Pancreas (tissue), 10 donors: ENCODE data around the gene ZNF582. TPM values are rescaled to one million over a fixed set of nuclear protein-coding genes. Genes with fewer than 3 reads are reported as not detected.

Experiments used
- ATAC-seq, 4 donors: fragments of 200-7000 bp; cut with Tn5 transposase; one replicate each; pipeline versions ENCODE4 v1.8.0 to v1.9.1; 2020; ENCODE audit warnings: mild to moderate bottlenecking in 4 of 4, moderate library complexity in 4 of 4
- DNase-seq, 6 donors: peaks; one replicate each; pipeline ENCODE4 v3.0.0-alpha.2; 2020
- FAIRE-seq: peaks from 2 replicates; lab custom pipeline; 2012; peaks lifted over from hg19 to GRCh38; lab: Jason Lieb, UNC
- H3K27ac ChIP-seq, 4 donors: fragments of 200-600 bp; sonication (generic); 1 replicate in 3 of 4; 2 replicates in 1 of 4; pipeline versions ENCODE4 v1.5.0 to v1.8.0; 2020
- H3K27me3 ChIP-seq, 4 donors: fragments of 200-600 bp; one replicate each; pipeline ENCODE4 v1.8.0; 2021
- H3K36me3 ChIP-seq, 3 donors: fragments of 200-600 bp; sonication (generic) in 1 of 3; one replicate each; pipeline versions ENCODE4 v1.5.0 to v1.8.0; 2020 to 2021
- H3K4me1 ChIP-seq, 3 donors: fragments of 200-600 bp; one replicate each; pipeline ENCODE4 v1.8.0; 2021
- H3K4me3 ChIP-seq, 4 donors: fragments of 200-600 bp; sonication (generic) in 2 of 4; one replicate each; pipeline versions ENCODE4 v1.5.0 to v1.8.0; 2020 to 2021
- H3K9me3 ChIP-seq, 4 donors: fragments of 200-600 bp; one replicate each; pipeline ENCODE4 v1.8.0; 2021
- CTCF ChIP-seq, 4 donors: fragments of 200-600 bp; sonication (generic) in 3 of 4; IDR thresholded peaks; one replicate each; pipeline versions ENCODE4 v1.5.0 to v1.8.0; 2021; ENCODE audit warnings: antibody characterized with exemption in 4 of 4
- WGBS, 2 donors: extraction: QIAGEN DNeasy Blood & Tissue Kit; methylation state at CpG; one replicate each; pipeline ENCODE4 v1.1.7; 2013; 5-methylcytosine and 5-hydroxymethylcytosine counted together
- intact Hi-C, 3 donors: fragments of 100-400 bp; cut with DNase I; formaldehyde crosslinking; loops; one replicate each; pipeline versions ENCODE4 v1.11.1 to v1.14.2; 2022
- polyA plus RNA-seq, 2 donors: library from polyadenylated mRNA; stranded (reverse); fragments of 200-250 nt; gene quantifications; one replicate each; pipeline ENCODE4 v1.2.3, GENCODE V29; 2013
- total RNA-seq, 6 donors: library from RNA; stranded (reverse); fragmentation: NEBNext Ultra II Directional in 4 of 6; extraction: Animal tissue kit (Norgen Biotek cat#: 25700) in 4 of 6; gene quantifications; one replicate each; pipeline versions ENCODE4 v1.2.1 to v1.2.4, GENCODE V29; 2021 to 2023
- donor health status: healthy with polysubstance abuse.
- donor health status: DM: no; HTN: no; CAD: no; lungs with moderate emphysema.
- donor health status: DM: no; HTN: no; CAD: no.
- donor health status: control.
- donor health status: control.
- donor health status: Bipolar disorder and iron deficiency.
- donor health status: DM: yes; HTN: yes; CAD: no.
- donor health status: DM: no; HTN: no; CAD: no.
- donor health status: DM: no; HTN: no; CAD: no.
- donor health status: DM: yes; HTN: yes; CAD: no.

The ZNF582 gene
- total and polyA plus RNA-seq, 8 donors: 1.2 to 2.6 (median 1.8) TPM

GRCh38 chr19:56405062-56405461, 11.7 kb upstream of the ZNF582 start:
- no peak for TF ChIP-seq CTCF (IDR thresholded peaks at IDR 0.05)
- Histone ChIP-seq H3K27me3 (no peaks in the 10 kb centered on the region), H3K36me3 (peaks cover 5 to 32% (median 11%) of the 10 kb centered on the region in 3 donors), H3K4me3 (peak overlapping the region in 1 of 4 donors; percentile 88), H3K4me1 (peaks cover 0 to 5% (median 4%) of the 10 kb centered on the region in 3 donors), H3K9me3 (no peaks in the 10 kb centered on the region), H3K27ac (no peak overlapping the region)
- intact Hi-C loops: no loop called here
- ATAC-seq: no peak
- 93 to 96% methylated on average over 4 of the region's 4 CpGs for WGBS, 2 donors
- no peak for FAIRE-seq
- no peak for DNase-seq

GRCh38 chr19:56404705-56405056, 11.3 kb upstream of the ZNF582 start:
- H3K27ac ChIP-seq: no peak overlapping the region
- no peak for FAIRE-seq
- TF ChIP-seq CTCF (IDR thresholded peaks at IDR 0.05): no peak
- intact Hi-C loops: no loop called here
- peaks cover 5 to 28% (median 7%) of the 10 kb centered on the region in 3 donors for H3K36me3 ChIP-seq
- H3K27me3 ChIP-seq: no peaks in the 10 kb centered on the region
- DNase-seq: no peak
- H3K4me3 ChIP-seq: peak overlapping the region; percentile 69 to 88 (median 82)
- peaks cover 0 to 5% (median 4%) of the 10 kb centered on the region in 3 donors for H3K4me1 ChIP-seq
- no peaks in the 10 kb centered on the region for H3K9me3 ChIP-seq
- no peak for ATAC-seq
- WGBS, 2 donors: 51 to 54% methylated on average over 9 of the region's 9 CpGs

- H3K9me3 ChIP-seq: no peaks in the 10 kb centered on the region
- peak within 1 kb of the TSS; percentile 69 to 88 (median 82) for H3K4me3 ChIP-seq
- peaks cover 0 to 5% (median 4%) of the 10 kb centered on the region in 3 donors for H3K4me1 ChIP-seq
- DNase-seq (peak; percentile 95 to 99 (median 97)), FAIRE-seq (no peak), ATAC-seq (peak; percentile 96 to 100 (median 98))
- no peak for TF ChIP-seq CTCF (IDR thresholded peaks at IDR 0.05)
- H3K27me3 ChIP-seq: no peaks in the 10 kb centered on the region
- H3K27ac ChIP-seq: peak within 1 kb of the TSS; percentile 75 to 95 (median 88)
- H3K36me3 ChIP-seq: peaks cover 3 to 21% (median 4%) of the 10 kb centered on the region in 3 donors
- WGBS, 2 donors: 0 to 1% methylated on average over 70 of the region's 70 CpGs
- intact Hi-C loops: no loop called here
Measured at GRCh38 chr19:56403764-56404704, 10.7 kb upstream of the ZNF582 start, which contains the start of gene ZNF583. ZNF583 (plus strand) TSS chr19:56404332; CDS start chr19:56407115, 2,783 bp downstream.

- intact Hi-C loops: no loop called here
- Histone ChIP-seq H3K4me3 (peak overlapping the region; percentile 69 to 88 (median 82)), H3K27me3 (no peaks in the 10 kb centered on the region), H3K4me1 (peaks cover 0 to 5% (median 4%) of the 10 kb centered on the region in 3 donors), H3K27ac (peak overlapping the region; percentile 75 to 95 (median 88)), H3K36me3 (peaks cover 0 to 14% (median 3%) of the 10 kb centered on the region in 3 donors), H3K9me3 (no peaks in the 10 kb centered on the region)
- DNase-seq (no peak), ATAC-seq (no peak), FAIRE-seq (no peak)
- 23 to 25% methylated on average over 9 of the region's 9 CpGs for WGBS, 2 donors
- no peak for TF ChIP-seq CTCF (IDR thresholded peaks at IDR 0.05)
Measured at GRCh38 chr19:56403261-56403660, 9.9 kb upstream of the ZNF582 start.
